ENCODE data around the gene NKX2-4.

DNA sequence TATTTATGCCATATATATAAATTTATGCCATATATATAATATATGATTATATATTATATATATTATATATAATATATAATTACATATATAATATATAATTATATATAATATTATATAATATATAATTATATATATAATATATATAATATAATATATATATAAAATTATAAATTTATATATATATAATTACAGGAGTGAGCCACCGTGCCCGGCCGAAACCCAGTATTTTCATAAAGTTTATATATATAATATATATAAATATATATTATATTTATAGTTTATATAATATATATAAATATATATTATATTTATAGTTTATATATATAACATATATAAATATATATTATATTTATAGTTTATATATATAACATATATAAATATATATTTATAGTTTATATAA lies 31.6 kb downstream of the NKX2-4 start:
- TF ChIP-seq, protein P1, sequence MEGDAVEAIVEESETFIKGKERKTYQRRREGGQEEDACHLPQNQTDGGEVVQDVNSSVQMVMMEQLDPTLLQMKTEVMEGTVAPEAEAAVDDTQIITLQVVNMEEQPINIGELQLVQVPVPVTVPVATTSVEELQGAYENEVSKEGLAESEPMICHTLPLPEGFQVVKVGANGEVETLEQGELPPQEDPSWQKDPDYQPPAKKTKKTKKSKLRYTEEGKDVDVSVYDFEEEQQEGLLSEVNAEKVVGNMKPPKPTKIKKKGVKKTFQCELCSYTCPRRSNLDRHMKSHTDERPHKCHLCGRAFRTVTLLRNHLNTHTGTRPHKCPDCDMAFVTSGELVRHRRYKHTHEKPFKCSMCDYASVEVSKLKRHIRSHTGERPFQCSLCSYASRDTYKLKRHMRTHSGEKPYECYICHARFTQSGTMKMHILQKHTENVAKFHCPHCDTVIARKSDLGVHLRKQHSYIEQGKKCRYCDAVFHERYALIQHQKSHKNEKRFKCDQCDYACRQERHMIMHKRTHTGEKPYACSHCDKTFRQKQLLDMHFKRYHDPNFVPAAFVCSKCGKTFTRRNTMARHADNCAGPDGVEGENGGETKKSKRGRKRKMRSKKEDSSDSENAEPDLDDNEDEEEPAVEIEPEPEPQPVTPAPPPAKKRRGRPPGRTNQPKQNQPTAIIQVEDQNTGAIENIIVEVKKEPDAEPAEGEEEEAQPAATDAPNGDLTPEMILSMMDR (IDR thresholded peaks at IDR 0.05): no peak
- TF ChIP-seq EZH2 (IDR thresholded peaks at IDR 0.05; ENCODE audit: borderline replicate concordance, insufficient read depth, low read depth, low read length, poor library complexity, severe bottlenecking): no peak
